ENCODE data around the gene CXCR6. TPM values are rescaled to one million over a fixed set of nuclear protein-coding genes. Genes with fewer than 3 reads are reported as not detected.

The CXCR6 gene
- total and polyA plus RNA-seq, 2 of the 13 experiments (the other 11 are each of a cell fraction or from before 2014, with no cell fraction given) = not detected

DNA sequence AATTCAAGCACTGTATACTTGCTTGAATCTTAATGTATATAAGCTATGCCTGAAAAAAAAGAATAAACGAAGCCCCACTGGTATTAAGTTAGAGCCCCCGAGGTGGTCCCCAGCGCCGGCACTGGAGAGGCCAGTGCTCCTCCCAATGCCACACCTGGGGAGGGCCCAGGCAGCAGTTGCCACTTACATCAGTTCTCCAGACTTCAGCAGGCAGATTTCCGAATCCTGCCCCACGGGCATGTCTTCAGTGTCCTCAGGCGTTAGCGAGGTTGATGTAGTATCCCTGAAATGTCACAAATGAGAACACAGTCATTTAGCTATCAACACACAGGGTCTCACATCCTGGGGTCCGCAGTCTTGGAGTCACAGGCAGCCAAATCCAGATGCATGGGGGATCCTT lies 7.0 kb upstream of the CXCR6 start:
- intact Hi-C loops (cut with micrococcal nuclease; ENCODE audit: unreplicated experiment) (no loop called here), in situ Hi-C loops (cut with HindIII; ENCODE audit: extremely low pct_ligation_motif_present, low pct_unique_long_range_greater_than_20kb) (loop anchor here (5.0 kb wide), 1 partner anchor 141 kb away; no protein-coding TSS in a partner anchor)
- H3K9ac ChIP-seq (ENCODE audit: insufficient read depth, low read depth, low read length) = no peak overlapping the region
- no peak overlapping the region for H3K4me2 ChIP-seq (ENCODE audit: low read depth, low read length)
- DNase-seq (ENCODE audit: low spot score) (no peak), ATAC-seq (no peak), FAIRE-seq (no peak)
- H3K27ac ChIP-seq (ENCODE audit: extremely low read length, insufficient read depth, low read length) = no peak overlapping the region
- no peaks in the 10 kb centered on the region for H3K79me2 ChIP-seq (ENCODE audit: insufficient read depth, low read length)
- CTCF ChIA-PET (ENCODE audit: low intra/inter-chr PET ratio, low total read pairs) = interaction anchor here (6.2 kb wide), 1 partner anchor 142 kb away, joined by 126 read pairs; no protein-coding TSS in a partner anchor
- no peaks in the 10 kb centered on the region for H3K9me3 ChIP-seq (ENCODE audit: low read length)
- BruUV-seq (replicated peaks) = no TSS peak
- no peaks in the 10 kb centered on the region for H3K27me3 ChIP-seq (ENCODE audit: control insufficient read depth in 1 of 2, insufficient read depth in 2 of 2, low read length in 2 of 2)
- H3K4me1 ChIP-seq (ENCODE audit: insufficient read depth, low read length) = no peaks in the 10 kb centered on the region
- H3K36me3 ChIP-seq (replicated peaks in 1 of 2; ENCODE audit: control insufficient read depth in 1 of 2, insufficient read depth in 2 of 2, low read length in 2 of 2) = peaks cover 10 to 62% of the 10 kb centered on the region in 2 experiments
- no peak overlapping the region for H3K4me3 ChIP-seq (replicated peaks in 1 of 3; ENCODE audit: insufficient read depth in 1 of 3, low read depth in 2 of 3, low read length in 3 of 3)
- no peaks in the 10 kb centered on the region for H4K20me1 ChIP-seq (ENCODE audit: insufficient read depth, low read length)
- POLR2A ChIA-PET = no interaction called here
- WGBS (ENCODE audit: low lambda C conversion rate) = 89% methylated on average over 8 of the region's 9 CpGs
- no peak for TF ChIP-seq LRRFIP1 (CRISPR knock-in tag; conservative IDR thresholded peaks at IDR 0.05)
- no peak for TF ChIP-seq TOPORS (CRISPR knock-in tag; IDR thresholded peaks at IDR 0.05)
- no peak for TF ChIP-seq AGO2 (optimal IDR thresholded peaks at IDR 0.05; ENCODE audit: low read depth, low read length)
- no peak overlapping the region for H2AFZ ChIP-seq (ENCODE audit: low read length)

DNA sequence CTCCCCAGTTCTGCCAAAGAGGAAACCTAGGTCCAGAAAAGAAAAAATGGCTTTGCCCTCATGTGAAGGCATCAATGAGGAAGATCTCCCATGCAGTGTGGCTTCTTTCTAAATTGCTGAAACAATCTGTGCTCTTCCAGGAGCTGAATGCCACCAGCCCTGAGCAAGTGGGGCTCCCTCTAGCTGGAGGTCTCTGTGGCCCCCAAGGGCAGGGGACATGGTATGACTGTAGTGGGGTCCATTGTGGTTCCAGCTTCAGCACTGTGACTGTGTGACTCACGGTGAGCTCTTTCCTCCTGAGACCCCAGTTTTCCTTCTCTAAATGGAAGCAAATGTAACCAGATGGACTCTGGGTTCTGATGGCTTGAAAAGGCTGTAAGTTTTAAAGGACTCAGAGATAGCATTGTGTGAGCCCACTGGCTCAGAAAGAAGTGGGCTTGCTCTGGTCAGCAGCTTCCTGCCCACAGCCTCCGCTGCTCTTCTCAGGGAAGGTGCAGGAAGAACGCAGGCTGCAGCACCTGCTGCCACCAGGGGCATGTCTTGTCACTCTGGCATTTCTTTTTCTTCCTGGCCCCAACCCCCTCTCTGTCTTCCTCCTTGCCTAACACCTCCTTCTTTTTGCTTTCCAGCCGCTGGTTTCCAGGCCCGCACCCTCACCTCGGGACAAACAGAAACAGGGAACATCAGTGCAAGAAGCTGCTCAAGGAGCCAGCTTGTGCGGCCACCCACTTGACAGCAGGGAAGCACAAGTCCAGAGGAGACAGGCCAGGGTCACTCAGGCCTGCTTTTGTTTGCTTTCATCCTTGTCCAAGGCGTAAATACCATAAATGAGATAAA lies 5.8 kb upstream of the CXCR6 start:
- FAIRE-seq (no peak), DNase-seq (ENCODE audit: low spot score) (no peak), ATAC-seq (no peak)
- BruUV-seq (replicated peaks) = no TSS peak
- Histone ChIP-seq H3K79me2 (ENCODE audit: insufficient read depth, low read length) (no peaks in the 10 kb centered on the region), H3K4me2 (ENCODE audit: low read depth, low read length) (no peak overlapping the region), H3K4me3 (replicated peaks in 1 of 3; ENCODE audit: insufficient read depth in 1 of 3, low read depth in 2 of 3, low read length in 3 of 3) (no peak overlapping the region), H3K9me3 (ENCODE audit: low read length) (no peaks in the 10 kb centered on the region), H3K4me1 (ENCODE audit: insufficient read depth, low read length) (no peaks in the 10 kb centered on the region), H3K36me3 (replicated peaks in 1 of 2; ENCODE audit: control insufficient read depth in 1 of 2, insufficient read depth in 2 of 2, low read length in 2 of 2) (peaks cover 7 to 51% of the 10 kb centered on the region in 2 experiments), H3K27ac (ENCODE audit: extremely low read length, insufficient read depth, low read length) (no peak overlapping the region), H4K20me1 (ENCODE audit: insufficient read depth, low read length) (no peaks in the 10 kb centered on the region), H2AFZ (ENCODE audit: low read length) (no peak overlapping the region), H3K27me3 (ENCODE audit: control insufficient read depth in 1 of 2, insufficient read depth in 2 of 2, low read length in 2 of 2) (no peaks in the 10 kb centered on the region), H3K9ac (ENCODE audit: insufficient read depth, low read depth, low read length) (no peak overlapping the region)
- WGBS (ENCODE audit: low lambda C conversion rate) = 96% methylated on average over 8 of the region's 8 CpGs
- ChIA-PET CTCF (ENCODE audit: low intra/inter-chr PET ratio, low total read pairs) (interaction anchor here (6.2 kb wide), 1 partner anchor 141 kb away, joined by 126 read pairs; no protein-coding TSS in a partner anchor), POLR2A (no interaction called here)
- in situ Hi-C loops (cut with HindIII; ENCODE audit: extremely low pct_ligation_motif_present, low pct_unique_long_range_greater_than_20kb) (loop anchor here (5.0 kb wide), 1 partner anchor 140 kb away; no protein-coding TSS in a partner anchor), intact Hi-C loops (cut with micrococcal nuclease; ENCODE audit: unreplicated experiment) (loop anchor here (1.0 kb wide), 1 partner anchor 142 kb away; no protein-coding TSS in a partner anchor)
- TF ChIP-seq MTERF4 (CRISPR knock-in tag; IDR thresholded peaks at IDR 0.05) (no peak), ZNF24 (IDR thresholded peaks at IDR 0.05) (no peak), HMGA1 (CRISPR knock-in tag; conservative IDR thresholded peaks at IDR 0.05) (no peak), NBN (conservative IDR thresholded peaks at IDR 0.05) (no peak), ZNF44 (CRISPR knock-in tag; IDR thresholded peaks at IDR 0.05) (no peak), EP300 (IDR thresholded peaks at IDR 0.05; ENCODE audit: low read depth in 2 of 2, low read length in 2 of 2) (no peak), EP300 (CRISPR knock-in tag; IDR thresholded peaks at IDR 0.05; ENCODE audit: borderline replicate concordance) (no peak), NCOA2 (CRISPR knock-in tag; IDR thresholded peaks at IDR 0.05) (no peak), ZNF772 (CRISPR knock-in tag; IDR thresholded peaks at IDR 0.05) (no peak), SCMH1 (CRISPR knock-in tag; IDR thresholded peaks at IDR 0.05; ENCODE audit: borderline replicate concordance) (no peak), POLR2AphosphoS5 (IDR thresholded peaks at IDR 0.05; ENCODE audit: low read depth, low read length) (no peak), SIX1 (CRISPR knock-in tag; IDR thresholded peaks at IDR 0.05; ENCODE audit: borderline replicate concordance) (no peak), NFIC (IDR thresholded peaks at IDR 0.05; ENCODE audit: low read length) (no peak)
